NCI-H2227 treated with DMSO at 0.1 percent for 48 hours (cell line): ENCODE measurements around the gene ACSL1.
"Not testable (repeated sequence)": the region's sequence is repeated elsewhere in the genome, so short reads cannot be mapped to it uniquely, and the experiment has no call there.

Source experiments
- DNase-seq: peaks from one replicate; lab custom pipeline; 2025; lab: John Stamatoyannopoulos, UW

Gene ACSL1

GRCh38 chr4:184843984-184844554 is 18.3 kb upstream of the ACSL1 start:
- no peak for DNase-seq

- not testable (repeated sequence) for DNase-seq
These were observed 13.3 kb upstream of the ACSL1 start for GRCh38 chr4:184839075-184839399.

- no peak for DNase-seq
These were observed 12.7 kb upstream of the ACSL1 start for GRCh38 chr4:184838249-184839074.

- DNase-seq = no peak
These were observed 10.8 kb upstream of the ACSL1 start for GRCh38 chr4:184836613-184837012.

- DNase-seq = no peak
These were observed 7.5 kb upstream of the ACSL1 start for GRCh38 chr4:184833046-184833838.

GRCh38 chr4:184831153-184831552 is 5.4 kb upstream of the ACSL1 start:
- no peak for DNase-seq

GRCh38 chr4:184826691-184827270 is 1.0 kb upstream of the ACSL1 start:
- no peak for DNase-seq

- no peak for DNase-seq
These were observed 450 bp downstream of the ACSL1 start for GRCh38 chr4:184825141-184825895.

- DNase-seq = no peak
These were observed 1.0 kb downstream of the ACSL1 start for GRCh38 chr4:184824776-184825084.

- no peak for DNase-seq
These were observed 1.5 kb downstream of the ACSL1 start for GRCh38 chr4:184824081-184824775.

- DNase-seq = no peak
These were observed 2.8 kb downstream of the ACSL1 start for GRCh38 chr4:184823014-184823413.

- DNase-seq = no peak
These were observed 3.4 kb downstream of the ACSL1 start for GRCh38 chr4:184822356-184822755.

GRCh38 chr4:184821242-184821641 is 4.5 kb downstream of the ACSL1 start:
- DNase-seq = no peak

GRCh38 chr4:184819786-184820185 is 6.0 kb downstream of the ACSL1 start:
- DNase-seq = no peak

- no peak for DNase-seq
These were observed 7.6 kb downstream of the ACSL1 start for GRCh38 chr4:184818216-184818564.

- no peak for DNase-seq
These were observed 8.1 kb downstream of the ACSL1 start for GRCh38 chr4:184817494-184818215.

- no peak for DNase-seq
These were observed 8.8 kb downstream of the ACSL1 start for GRCh38 chr4:184816962-184817361.

GRCh38 chr4:184815046-184815877 is 10.5 kb downstream of the ACSL1 start:
- peak; percentile 61 for DNase-seq

- no peak for DNase-seq
These were observed 11.1 kb downstream of the ACSL1 start for GRCh38 chr4:184814686-184815045.

- no peak for DNase-seq
These were observed 13.1 kb downstream of the ACSL1 start for GRCh38 chr4:184812651-184813181.
